Activated T-cell treated with anti-CD3 and anti-CD28 coated beads for 48 hours (primary cell): ENCODE results near the gene PAIP2.
"Not testable (repeated sequence)": the region's sequence is repeated elsewhere in the genome, so short reads cannot be mapped to it uniquely, and the experiment has no call there.

Experiments
- DNase-seq: peaks from one replicate; pipeline ENCODE4 v3.0.0-alpha.2; 2020; ENCODE audit warnings: low read depth

The PAIP2 gene

DNA sequence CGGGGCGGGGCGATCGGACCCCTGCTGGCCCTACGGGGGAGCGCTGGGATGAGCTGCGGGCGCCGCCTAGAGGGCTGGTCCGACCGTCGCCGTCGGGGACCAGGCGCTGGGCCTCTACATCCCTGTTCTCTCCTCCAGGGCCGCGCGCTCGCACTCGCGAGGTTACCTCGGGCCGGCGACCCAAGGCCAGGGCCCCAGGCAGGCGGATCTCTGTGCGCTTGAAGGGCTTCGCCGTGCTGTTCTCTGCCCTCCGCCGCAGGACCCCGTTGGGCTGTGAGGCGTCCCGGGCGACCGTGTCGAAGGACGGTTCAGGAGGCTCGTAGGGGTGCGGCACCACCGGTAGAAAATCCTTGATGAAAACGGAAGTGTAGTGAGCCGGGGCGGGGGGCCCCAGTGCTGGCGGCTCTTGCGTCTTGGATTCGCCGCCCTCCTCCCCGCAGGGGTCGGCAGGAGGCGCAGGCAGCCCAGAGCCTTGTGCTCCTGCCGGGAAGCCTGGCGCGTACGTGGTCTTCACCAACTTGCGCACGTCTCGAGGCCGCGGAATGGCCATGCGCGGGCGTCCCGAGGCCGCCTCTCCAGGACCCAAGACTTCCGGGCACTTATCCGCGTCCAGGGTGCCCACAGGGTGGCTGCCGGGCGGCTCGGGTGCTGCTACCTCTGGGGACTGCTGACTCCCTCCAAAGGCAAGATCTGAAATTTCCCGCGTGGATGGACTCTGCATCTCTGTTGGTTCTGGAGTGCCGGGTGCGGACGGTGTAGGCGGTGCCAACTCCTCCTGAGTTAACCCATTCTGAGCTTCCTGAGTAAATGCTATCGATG lies 51.2 kb downstream of the PAIP2 start:
- DNase-seq = peak; percentile 86

DNA sequence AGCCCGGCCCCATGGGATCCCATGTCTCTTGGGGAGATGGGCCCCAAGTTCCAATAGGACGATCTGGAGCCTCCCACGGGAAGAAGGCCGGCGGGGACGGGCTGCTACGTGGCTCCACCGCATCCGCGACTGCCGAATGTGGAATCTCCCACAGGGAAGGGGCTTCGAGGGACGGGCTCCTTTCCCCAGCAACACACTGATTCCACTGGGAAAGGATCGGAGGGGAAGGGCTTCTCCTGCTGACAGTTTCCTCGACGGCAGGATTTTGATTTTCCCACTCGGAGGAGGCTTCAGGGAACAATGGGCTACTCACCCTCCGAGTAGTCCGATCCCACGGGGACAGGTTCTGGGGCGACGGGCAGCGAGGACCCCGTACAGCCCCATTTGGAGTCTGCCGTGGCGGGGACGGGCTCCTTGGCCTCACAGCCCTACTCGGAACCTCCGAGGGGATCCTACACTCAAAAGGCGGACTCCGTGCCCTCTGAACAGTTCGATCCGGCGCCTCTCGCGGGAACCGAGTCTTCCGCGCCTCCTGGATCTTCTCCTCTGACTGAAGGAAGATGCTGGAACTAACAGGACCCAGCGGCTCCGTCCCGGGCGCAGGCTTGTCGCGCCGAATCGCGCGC lies 52.0 kb downstream of the PAIP2 start:
- DNase-seq = no peak

- no peak for DNase-seq
Observed at GRCh38 chr5:139394123-139394653, 52.5 kb downstream of the PAIP2 start.

- DNase-seq = no peak
Observed at GRCh38 chr5:139394654-139395566, 53.3 kb downstream of the PAIP2 start, which contains the start of gene PROB1. Gene PROB1, minus strand, starts transcription at chr5:139395104. Its CDS starts 23 bp downstream, at chr5:139395081.

DNA sequence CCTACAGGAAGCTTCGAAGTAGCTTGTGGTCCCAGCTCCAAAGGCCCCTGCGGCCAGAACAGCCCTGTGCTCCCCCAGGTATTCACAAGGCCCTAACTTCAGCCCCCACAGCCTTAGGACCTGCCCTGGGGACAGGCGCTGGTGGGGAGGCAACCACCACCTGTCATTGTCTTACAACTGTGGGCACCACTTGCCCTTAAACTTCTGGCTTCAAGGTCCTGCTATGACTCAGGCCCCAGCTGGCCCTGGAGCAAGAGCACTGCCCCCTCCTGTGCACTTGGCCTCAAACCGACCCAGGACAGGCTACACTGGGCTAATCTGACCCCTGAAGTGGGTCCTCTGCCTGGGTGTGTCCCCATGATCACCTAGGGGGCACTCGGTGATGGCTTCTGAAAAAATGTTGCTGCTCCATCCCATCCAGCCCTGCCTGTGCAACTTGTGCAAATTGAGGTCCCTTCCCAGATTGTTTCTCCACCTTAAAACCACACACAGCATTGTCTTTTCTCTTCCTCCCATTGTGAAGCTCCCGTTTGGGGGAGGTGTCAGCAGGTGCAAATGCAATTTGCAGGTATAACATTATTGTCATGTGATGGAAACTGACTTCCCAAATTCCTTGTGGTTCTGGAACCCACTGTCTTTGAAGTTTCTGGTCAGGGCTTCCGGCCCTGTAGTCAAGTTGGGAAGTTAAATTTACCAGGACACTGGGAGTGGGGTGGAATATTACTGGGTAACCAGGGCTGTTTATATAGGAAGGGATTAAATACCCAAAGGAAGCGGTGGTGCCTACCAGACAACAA lies 54.4 kb downstream of the PAIP2 start:
- DNase-seq = no peak

DNA sequence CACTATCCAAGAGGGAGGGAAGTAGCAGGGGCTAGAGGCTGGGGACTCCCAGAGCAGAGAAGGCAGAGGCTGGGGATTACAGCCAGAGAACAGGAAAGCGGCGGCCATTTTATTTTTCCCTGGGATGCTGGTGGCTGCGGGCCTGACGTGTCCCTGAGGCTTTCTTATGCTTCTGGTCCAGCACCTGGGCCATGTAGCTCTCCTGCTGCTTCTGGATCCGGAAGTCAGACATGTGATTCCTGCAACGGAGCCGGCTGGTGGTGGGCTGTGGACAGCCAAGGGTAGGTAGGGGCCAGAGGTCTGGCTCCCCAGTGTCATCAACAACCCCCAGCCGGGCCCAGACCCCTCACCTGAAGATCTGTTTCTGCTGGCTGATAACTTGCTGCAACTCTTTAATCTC lies 55.0 kb downstream of the PAIP2 start:
- no peak for DNase-seq

- no peak for DNase-seq
Observed at GRCh38 chr5:139397921-139398320, 56.3 kb downstream of the PAIP2 start.

GRCh38 chr5:139399501-139400121 lies 58.0 kb downstream of the PAIP2 start:
- DNase-seq = no peak

DNA sequence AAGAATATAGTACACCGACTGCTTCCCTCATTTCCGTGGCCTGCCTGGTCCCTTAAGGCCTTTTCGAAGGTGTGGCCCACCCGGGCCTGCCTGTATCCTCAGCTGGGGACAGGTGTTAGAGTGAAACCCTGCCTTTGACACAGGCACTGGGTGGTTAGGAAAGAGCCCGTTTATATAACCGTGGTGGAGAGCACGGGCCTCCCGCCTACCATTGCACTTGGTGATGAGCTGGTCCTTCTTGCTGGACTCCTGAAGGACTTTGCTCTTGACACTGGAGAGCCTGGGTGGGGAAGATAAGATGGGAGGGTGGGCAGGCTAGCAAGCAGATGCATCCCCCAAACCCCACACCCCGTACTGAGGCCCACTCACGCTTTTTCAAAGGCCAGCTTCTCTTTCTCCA lies 59.9 kb downstream of the PAIP2 start:
- DNase-seq = no peak

DNA sequence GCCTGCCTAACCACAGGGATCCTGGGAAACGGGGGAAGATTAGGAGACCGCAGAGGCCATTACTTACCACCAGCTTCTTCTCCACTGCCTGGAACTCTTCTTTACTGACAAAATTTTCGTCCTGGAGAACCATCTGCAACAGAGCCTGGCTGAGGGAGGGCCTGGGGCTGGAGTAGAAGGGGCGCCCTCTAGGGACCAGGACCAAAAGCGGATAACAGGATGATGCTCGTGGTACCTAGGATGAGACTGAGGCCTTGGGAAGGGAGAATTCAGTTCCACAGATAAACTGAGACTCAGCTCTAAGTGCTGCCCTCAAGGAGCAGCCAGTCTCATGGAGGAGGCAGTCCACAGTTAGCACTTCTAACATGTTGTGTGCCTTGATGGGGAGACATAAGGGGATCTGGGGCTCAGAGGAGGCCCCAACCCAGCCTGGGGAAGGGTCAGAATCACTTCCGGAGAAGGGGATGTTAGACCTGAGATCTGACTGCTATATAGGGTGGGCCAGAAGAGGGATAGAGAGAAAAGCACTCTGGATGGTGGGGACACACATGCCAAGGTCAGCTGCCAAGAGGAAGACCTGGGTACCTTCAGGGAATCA lies 61.0 kb downstream of the PAIP2 start:
- no peak for DNase-seq

DNA sequence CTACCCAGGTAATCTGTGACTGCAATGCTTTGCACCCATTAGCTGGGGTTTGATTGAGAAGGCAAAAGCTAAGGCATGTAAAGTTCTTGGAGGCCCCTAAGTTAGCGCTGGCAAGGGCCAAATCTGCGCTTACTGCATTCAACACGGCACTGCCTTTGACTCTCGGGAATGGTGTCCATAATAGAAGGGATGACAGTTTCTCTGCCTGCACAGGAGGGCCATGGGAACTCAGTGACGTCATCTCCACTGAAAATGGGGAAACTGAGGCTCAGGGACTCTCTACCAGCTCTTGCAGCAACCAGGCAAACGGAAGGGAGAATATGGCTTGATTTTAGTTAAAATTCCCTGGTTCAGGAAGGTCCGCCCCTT lies 61.7 kb downstream of the PAIP2 start:
- no peak for DNase-seq

GRCh38 chr5:139403787-139404483 lies 62.3 kb downstream of the PAIP2 start, which contains the start of gene SPATA24:
Gene SPATA24, minus strand, starts transcription at chr5:139404089. Its CDS starts 29 bp downstream, at chr5:139404060.
- peak; percentile 97 for DNase-seq

DNA sequence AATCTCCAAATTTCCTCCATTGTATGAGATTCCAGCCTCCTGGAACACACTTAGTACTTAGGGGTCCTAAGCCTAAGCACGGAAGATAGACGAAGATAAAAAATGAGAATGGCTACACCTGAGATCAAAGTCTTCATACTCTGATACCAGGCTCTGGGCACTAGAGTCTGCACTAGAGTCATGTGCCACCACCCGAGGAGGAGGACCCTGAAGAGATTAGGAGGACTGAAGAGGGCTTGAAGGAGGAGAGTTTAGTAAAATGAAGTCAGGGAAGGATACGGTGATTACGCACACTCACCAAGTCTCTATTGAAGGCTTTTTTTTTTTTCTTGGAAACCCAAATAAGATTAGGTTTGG lies 62.8 kb downstream of the PAIP2 start:
- no peak for DNase-seq

GRCh38 chr5:139406963-139407362 lies 65.3 kb downstream of the PAIP2 start:
- DNase-seq = no peak

- no peak for DNase-seq
Observed at GRCh38 chr5:139407517-139407916, 65.9 kb downstream of the PAIP2 start.

- DNase-seq = no peak
Observed at GRCh38 chr5:139408191-139408590, 66.5 kb downstream of the PAIP2 start.

DNA sequence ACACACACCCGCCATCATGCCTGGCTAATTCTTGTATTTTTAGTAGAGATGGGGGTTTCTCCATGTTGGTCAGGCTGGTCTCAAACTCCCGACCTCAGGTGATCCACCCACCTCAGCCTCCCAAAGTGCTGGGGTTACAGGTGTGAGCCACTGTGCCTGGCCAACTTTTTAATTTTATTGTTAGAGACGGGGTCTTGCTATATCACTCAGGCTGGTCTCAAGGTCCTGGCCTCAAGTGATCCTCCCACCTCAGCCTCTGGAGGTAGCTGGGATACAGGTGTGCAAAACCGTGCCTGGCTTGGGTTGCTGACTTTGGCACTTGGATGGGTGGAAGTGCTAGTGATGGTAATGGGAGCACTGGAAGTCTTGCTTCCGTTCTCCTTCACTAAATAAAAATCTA lies 67.5 kb downstream of the PAIP2 start:
- DNase-seq = not testable (repeated sequence)

GRCh38 chr5:139410121-139410992 lies 68.7 kb downstream of the PAIP2 start:
- no peak for DNase-seq
